Measurements from ENCODE around the gene KRT28.
"Not testable (repeated sequence)": the region's sequence is repeated elsewhere in the genome, so short reads cannot be mapped to it uniquely, and the experiment has no call there.

The KRT28 gene

DNA sequence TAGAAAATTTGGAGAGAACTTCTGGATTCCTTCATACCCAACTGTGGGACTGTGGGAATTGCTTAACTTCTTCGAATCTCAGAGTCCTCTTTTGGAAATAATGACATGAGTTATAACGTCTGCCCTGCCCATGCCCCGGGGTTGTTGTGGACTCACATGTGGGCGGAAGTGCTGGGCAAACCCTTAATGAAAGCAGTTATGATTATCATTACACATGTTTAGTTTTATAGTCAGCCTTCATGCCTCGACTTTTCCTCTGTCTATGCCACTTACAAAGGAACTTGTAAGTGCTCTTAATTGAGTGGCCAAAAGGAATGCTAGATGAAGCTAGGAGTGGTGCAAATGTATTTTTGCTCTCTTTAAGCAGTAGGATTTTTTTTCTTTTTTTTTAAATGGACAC is 21.3 kb downstream of the KRT28 start:
- DNase-seq: no peak

DNA sequence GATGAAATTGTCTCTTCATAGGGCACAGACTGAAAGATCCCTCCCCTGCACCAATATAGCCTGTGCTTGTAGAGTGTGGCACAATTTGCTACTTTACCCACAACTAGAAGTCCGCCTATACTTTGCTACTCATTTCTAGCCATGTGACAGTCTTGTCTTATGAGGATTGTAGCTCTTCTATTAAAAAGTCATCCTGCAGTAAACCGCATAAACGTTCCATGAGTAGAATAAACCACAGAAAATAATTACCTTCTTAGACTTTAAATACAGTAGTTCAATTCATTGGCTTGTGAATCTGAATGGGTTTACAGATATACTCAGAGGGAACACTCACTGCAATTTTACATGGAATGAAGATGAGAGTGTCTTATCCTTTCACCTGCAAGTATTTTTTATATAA is 21.8 kb downstream of the KRT28 start:
- DNase-seq: no peak

DNA sequence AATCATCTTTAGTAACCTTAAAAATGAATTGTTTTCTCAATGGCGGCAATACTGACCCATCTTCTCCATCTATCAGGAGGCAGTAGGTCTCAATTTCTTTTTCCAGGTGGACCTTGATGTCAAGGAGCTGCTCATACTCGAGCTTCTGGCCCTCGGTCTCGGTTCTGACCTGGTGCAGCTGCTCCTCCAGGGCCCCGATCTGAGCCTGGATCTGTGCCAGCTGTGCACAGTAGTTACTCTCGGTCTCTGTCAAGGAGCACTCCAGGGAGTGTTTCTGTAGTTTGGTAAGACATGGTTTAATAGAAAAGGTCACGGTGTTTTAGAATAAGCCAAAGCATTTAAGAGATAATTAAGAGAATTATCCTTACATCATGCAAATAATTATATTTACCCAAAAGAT is 22.3 kb downstream of the KRT28 start:
- DNase-seq: no peak

DNA sequence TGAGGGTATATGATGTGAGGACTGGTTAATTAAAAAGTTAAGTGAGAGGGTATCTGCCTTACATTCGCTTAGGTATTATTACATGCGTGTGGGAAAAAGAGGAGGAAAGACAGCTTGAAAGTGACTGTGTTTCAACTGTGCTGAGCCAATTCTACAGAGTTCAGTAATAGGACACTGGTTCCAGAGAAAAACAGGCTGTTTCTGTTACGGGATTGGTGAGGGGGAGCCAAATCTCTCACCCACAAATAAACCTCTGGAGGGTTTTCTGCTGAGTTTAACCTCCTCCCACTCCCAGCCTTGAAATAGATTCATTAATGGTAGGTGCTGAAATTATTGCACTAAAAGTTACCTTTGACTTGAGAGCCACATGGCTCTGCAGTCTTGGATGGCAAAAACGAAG is 23.8 kb downstream of the KRT28 start:
- no peak for DNase-seq

DNA sequence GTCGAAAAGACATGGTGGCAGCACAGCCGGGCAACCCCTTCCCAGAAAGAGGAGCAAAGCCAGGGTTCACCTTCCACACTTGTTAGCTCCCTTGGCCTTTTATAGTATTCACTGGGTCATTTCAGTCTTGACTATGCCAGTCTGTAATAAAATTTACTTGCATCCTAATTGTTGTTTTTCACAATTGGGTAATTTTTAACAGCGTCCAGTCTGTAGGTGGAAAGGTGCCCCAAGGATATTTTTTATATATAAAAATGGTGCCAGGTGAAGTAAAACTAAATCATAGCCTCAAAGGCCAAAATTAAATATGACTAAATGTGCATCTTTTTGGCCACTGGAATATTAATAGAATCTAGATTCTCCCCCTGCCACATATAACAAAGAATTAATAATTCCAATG is 27.7 kb downstream of the KRT28 start, which contains the start of gene KRT26:
Gene KRT26, minus strand, starts transcription at position 101 of the 400 bp plus-strand sequence. Its CDS starts 88 bp downstream, at position 13.
- no peak for DNase-seq

DNA sequence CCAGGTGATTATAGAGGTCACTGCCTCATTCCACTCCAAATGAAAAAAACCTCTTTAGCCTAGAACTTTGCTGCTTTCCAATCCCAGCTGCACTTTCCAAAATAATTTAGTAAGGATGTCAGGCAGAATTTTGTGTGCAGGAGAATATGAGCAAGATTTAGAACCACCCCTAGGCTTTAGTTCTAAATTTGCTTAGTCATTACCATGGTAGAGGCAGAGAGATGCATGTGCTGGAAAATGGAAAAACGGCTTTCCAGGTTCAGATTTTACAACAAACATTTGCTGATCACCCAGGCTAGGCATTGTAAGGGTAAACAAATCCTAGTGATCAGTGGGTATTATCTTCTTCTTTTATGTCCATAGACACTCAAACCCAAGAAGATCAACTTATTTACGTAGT is 34.1 kb downstream of the KRT28 start:
- no peak for DNase-seq

DNA sequence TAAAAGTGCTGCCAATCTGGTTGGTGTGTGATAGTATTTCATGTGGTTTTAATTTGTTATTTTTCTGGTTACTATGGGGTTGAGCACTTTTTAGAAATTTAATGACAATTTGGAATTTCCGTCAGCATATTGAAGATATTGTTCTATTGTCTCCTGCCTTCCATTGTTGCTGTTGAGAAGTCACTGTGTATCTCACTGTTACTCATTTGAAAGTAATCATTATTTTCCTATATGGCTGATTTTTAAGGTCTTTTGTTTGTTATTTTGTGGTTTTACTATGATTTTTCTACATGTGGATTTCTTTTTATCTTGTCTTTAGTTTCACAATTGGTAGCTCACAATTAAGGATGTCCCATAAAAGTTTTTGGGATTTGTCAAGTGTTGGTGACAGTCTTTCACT is 36.0 kb downstream of the KRT28 start:
- no peak for DNase-seq

DNA sequence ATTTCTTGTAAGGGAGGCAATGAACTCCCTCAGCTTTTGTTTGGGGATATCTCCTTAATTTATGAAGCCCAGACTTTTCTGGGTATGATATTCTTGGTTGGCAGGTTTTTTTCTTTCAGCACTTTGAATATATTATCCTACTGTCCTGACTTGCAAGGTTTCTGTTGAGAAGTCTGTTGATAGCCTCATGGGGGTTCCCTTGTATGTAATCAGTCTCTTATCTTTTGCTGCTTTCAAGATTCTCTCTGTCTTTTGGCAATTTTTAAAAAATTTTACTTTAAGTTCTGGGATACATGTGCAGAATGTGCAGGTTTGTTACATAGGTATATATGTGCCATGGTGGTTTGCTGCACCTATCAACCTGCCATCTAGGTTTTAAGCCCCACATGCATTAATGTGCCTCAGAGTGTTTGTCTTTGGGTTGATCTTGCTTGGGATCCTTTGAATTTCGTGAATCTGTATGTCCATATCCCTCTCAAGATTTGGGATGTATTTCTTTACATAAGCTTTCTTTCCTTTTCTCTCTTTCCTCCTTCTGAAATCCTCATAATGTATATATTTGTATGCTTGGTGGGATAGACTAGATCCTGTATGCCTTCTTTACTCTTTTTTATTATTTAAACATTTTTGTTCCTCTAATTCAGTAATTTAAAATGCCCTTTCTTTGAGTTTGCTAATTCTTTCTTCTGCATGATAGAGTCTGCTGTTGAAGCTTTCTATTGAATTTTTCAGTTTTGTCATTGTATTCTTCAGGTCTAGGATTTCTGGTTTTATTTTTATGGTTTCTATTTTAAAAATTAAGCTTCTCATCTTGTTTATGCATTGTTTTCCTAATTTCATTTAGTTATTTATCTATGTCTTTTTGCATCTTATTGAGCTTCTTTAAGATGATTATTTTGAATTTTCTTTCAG is 39.4 kb downstream of the KRT28 start:
- no peak for DNase-seq

DNA sequence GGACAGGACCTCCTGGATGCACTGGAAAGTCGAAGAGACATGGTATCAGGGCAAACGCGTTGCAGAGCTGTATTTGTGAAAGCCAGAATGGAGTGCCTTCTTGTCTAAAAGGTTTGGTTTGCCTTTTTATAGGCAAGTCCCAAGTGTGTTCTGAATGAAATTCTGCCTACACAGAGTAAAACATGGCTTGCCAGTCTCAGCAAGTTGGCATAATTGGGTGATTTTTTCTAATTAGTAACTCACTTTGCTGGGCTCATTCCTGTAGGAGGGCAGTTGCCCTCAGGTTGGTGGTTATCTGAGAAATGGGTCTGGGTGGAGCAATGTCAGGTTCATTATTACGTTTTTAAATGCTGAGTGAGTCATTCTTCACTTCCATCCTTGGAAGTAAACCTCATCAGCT is 44.5 kb downstream of the KRT28 start, which contains the start of gene KRT25:
Gene KRT25, minus strand, starts transcription at position 101 of the 400 bp plus-strand sequence. Its CDS starts 60 bp downstream, at position 41.
- no peak for DNase-seq

DNA sequence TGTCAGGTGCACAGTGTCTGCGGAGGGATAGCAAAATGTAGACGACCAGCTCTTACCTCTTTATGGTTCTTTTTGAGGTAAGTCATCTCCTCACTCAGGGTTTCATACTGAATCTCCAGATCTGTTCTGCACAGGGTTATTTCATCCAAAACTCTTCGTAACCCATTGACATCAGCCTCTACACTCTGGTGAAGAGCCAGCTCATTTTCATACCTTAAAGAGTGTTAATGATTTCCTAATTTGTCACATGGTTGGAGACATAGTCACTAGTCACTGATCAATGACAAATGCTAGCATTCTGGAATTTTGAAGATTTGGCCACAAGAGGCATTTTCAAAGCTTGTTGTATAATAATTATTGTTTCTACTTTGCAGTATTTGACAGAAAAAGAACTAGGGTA is 46.0 kb downstream of the KRT28 start:
- DNase-seq: no peak

DNA sequence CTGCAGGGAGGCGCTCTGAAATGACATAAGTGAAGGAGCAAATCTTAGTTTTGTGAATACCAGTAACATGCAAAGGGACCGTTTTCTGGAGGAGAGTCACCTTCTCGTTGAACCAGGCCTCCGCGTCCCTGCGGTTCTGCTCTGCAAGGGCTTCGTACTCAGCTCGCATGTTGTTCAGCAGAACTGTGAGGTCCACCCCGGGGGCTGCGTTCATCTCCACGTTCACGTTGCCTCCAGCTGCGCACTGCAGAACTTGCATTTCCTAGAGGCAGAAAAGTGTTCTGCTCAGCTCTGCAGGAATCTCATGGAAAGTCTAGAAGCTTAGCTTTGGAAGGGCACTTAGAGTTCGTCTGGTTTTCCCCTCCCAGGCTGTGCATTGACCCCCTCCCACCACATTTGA is 48.7 kb downstream of the KRT28 start:
- DNase-seq: peak; percentile 21

DNA sequence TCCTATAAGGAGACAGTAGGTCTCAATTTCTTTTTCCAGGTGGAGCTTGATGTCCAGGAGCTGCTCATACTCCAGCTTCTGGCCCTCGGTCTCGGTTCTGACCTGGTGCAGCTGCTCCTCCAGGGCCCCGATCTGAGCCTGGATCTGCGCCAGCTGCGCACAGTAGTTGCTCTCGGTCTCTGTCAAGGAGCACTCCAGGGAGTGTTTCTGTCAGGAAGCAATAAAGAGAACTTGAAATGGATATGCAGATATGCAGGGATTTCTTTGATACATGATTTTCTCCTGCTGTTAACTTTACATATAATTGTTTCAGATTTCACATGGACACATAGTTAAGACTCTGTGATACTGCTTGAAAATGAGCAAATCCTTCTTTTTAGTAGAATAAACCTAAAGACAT is 49.4 kb downstream of the KRT28 start:
- no peak for DNase-seq

DNA sequence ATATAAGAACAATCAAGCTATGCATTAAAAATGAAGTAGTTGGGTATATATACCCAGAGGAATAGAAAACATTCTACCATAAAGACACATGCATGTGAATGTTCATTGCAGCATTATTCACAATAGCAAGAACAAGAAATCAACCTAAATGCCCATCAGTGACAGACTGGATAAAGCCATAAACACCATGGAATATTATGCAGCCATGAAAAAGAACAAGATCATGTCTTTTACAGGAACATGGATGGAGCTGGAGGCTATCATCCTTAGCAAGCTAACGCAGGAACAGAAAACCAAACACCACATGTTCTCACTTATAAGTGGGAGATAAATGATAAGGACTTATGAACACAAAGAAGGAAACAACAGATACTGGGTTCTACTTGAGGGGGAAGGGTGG is 51.1 kb downstream of the KRT28 start:
- not testable (repeated sequence) for DNase-seq

Data from right hindlimb (tissue), 1 donor.